Activated effector memory CD4-positive, alpha-beta T cell treated with Interleukin-2 at 50 U/mL for 16 hours (primary cell): Measurements from ENCODE around the gene TLK1.

Experiments
- DNase-seq: peaks from one replicate; pipeline ENCODE4 v3.0.0-alpha.2; 2020

TLK1 gene

GRCh38 chr2:170950221-170950761 is 210.4 kb downstream of the TLK1 start:
- DNase-seq = no peak

GRCh38 chr2:170949415-170949814 is 211.3 kb downstream of the TLK1 start:
- no peak for DNase-seq

GRCh38 chr2:170944545-170944944 is 216.1 kb downstream of the TLK1 start:
- DNase-seq = no peak

DNA sequence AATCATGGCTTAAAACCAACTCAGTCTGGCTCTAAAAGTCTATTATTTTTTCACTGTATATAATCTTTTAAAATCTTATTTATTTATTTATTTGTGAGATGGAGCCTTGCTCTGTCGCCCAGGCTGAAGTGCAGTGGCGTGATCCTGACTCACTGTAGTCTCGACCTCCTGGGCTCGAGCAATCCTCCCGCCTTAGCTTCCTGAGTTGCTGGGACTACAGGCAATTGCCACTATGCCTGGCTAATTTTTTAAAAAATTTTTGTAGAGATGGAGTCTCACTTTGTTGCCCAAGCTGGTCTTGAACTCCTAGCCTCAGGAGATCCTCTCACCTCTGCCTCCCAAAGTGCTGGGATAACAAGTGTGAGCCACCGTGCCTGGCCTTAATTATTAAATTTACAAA is 217.1 kb downstream of the TLK1 start:
- no peak for DNase-seq

- DNase-seq = no peak
These were observed 217.7 kb downstream of the TLK1 start for GRCh38 chr2:170943041-170943440.

DNA sequence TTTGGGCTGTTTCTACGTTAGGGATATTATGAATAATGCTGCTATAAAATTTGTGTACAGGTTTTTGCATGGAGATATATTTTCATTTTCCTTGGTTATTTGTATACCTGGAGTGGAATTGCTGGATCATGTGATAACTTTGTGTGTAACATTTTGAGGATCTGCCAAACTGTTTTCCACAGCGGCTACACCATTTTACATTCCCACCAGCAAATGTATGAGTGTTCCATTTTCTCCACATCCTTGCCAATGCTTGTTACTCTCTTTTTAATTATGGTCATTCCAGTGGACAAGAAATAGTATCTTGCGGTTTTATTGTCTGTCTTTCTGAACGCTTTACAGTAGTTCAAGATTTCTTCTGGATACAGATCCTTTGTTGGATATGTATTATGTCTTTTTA is 218.1 kb downstream of the TLK1 start:
- no peak for DNase-seq
